SK-N-SH (cell line): ENCODE measurements around the gene ST8SIA4. TPM values are rescaled to one million over a fixed set of nuclear protein-coding genes. Genes with fewer than 3 reads are reported as not detected.

Experiments
- CTCF ChIA-PET: fragments of 300-600, 350-600 bp; formaldehyde crosslinking; extraction: SDS; loops from one replicate; lab custom pipeline; 2021; lab: Yijun Ruan, JAX
- POLR2A ChIA-PET: fragments of 350-600 bp; sonication (Branson Sonifier 250); formaldehyde crosslinking; extraction: SDS; loops from one replicate; lab custom pipeline; 2020; ENCODE audit warnings: antibody characterized with exemption, inconsistent platforms; lab: Yijun Ruan, JAX
- DNase-seq: peaks from one replicate; pipeline ENCODE4 v3.0.0; 2012
- H2AFZ ChIP-seq: fragments of 200-600 bp; sonication (generic); 2 replicates; pipeline ENCODE4 v1.8.1; 2016; ENCODE audit warnings: antibody characterized with exemption, mild to moderate bottlenecking, low read depth
- H3F3A ChIP-seq: fragments of 200-600 bp; sonication (generic); replicated peaks from 2 replicates; pipeline ENCODE3; 2016; ENCODE audit warnings: antibody characterized with exemption, mild to moderate bottlenecking; ENCODE audit not compliant: insufficient read depth
- H3K27ac ChIP-seq, 2 experiments: fragments of 200-500 bp in 1 of 2; fragments of 200-600 bp in 1 of 2; sonication (Bioruptor generic) in 1 of 2; sonication (generic), shearing (Covaris generic) in 1 of 2; 2 replicates each; pipeline versions ENCODE4 v1.5.1 to v1.6.1; 2014 to 2016; ENCODE audit warnings: low read depth in 2 of 2, inconsistent platforms in 1 of 2, low read length in 1 of 2, mild to moderate bottlenecking in 1 of 2, mixed read lengths in 1 of 2
- H3K27me3 ChIP-seq: fragments of 200-600 bp; sonication (generic), shearing (Covaris generic); 2 replicates; pipeline ENCODE4 v1.6.1; 2016; ENCODE audit warnings: mixed run types; ENCODE audit not compliant: insufficient read depth
- H3K36me3 ChIP-seq, 2 experiments: fragments of 200-500 bp in 1 of 2; fragments of 200-600 bp in 1 of 2; sonication (Bioruptor generic) in 1 of 2; sonication (generic) in 1 of 2; replicated peaks in 1 of 2; 2 replicates each; pipeline versions ENCODE3 to v1.5.1; 2014 to 2016; ENCODE audit warnings: low read length in 1 of 2, mild to moderate bottlenecking in 1 of 2; ENCODE audit not compliant: insufficient read depth in 2 of 2, control insufficient read depth in 1 of 2
- H3K4me1 ChIP-seq, 2 experiments: fragments of 200-500 bp in 1 of 2; fragments of 200-600 bp in 1 of 2; sonication (Bioruptor generic) in 1 of 2; sonication (generic), shearing (Covaris generic) in 1 of 2; 2 replicates each; pipeline versions ENCODE4 v1.5.1 to v1.6.1; 2014 to 2016; ENCODE audit warnings: low read depth in 1 of 2, low read length in 1 of 2, mixed run types in 1 of 2; ENCODE audit not compliant: insufficient read depth in 2 of 2, control insufficient read depth in 1 of 2
- H3K4me2 ChIP-seq: fragments of 200-600 bp; sonication (generic), shearing (Covaris generic); 2 replicates; pipeline ENCODE4 v1.6.1; 2017; ENCODE audit warnings: mixed run types
- H3K4me3 ChIP-seq, 2 experiments: fragments of 200-500 bp in 1 of 2; fragments of 200-600 bp in 1 of 2; sonication (Bioruptor generic) in 1 of 2; sonication (generic), shearing (Covaris generic) in 1 of 2; 2 replicates each; pipeline versions ENCODE4 v1.5.1 to v1.8.1; 2014 to 2016; ENCODE audit warnings: low read depth in 2 of 2, inconsistent platforms in 1 of 2, low read length in 1 of 2, mild to moderate bottlenecking in 1 of 2, mixed read lengths in 1 of 2, moderate library complexity in 1 of 2
- H3K79me2 ChIP-seq: fragments of 200-600 bp; sonication (generic); 2 replicates; pipeline ENCODE4 v1.8.1; 2017; ENCODE audit warnings: mild to moderate bottlenecking; ENCODE audit not compliant: insufficient read depth
- H3K9ac ChIP-seq: fragments of 200-600 bp; sonication (generic); 2 replicates; pipeline ENCODE4 v1.6.1; 2017; ENCODE audit warnings: mixed run types
- H3K9me2 ChIP-seq: fragments of 200-600 bp; sonication (generic); 2 replicates; pipeline ENCODE4 v1.6.1; 2017; ENCODE audit warnings: mixed run types
- H3K9me3 ChIP-seq: fragments of 200-600 bp; sonication (generic); 2 replicates; pipeline ENCODE4 v1.6.1; 2017; ENCODE audit warnings: mixed run types, mild to moderate bottlenecking, moderate library complexity
- H4K20me1 ChIP-seq: fragments of 200-600 bp; sonication (generic); 2 replicates; pipeline ENCODE4 v1.6.1; 2017; ENCODE audit warnings: mild to moderate bottlenecking, mixed run types; ENCODE audit not compliant: insufficient read depth
- ELF1 ChIP-seq: IDR thresholded peaks from 2 replicates; pipeline ENCODE4 v1.4.0; 2012
- EP300 ChIP-seq, 2 experiments: IDR thresholded peaks; 2 replicates each; pipeline versions ENCODE4 v1.4.0 to v1.6.1; 2012; ENCODE audit warnings: borderline replicate concordance in 1 of 2, low read depth in 1 of 2, low read length in 1 of 2
- EZH2phosphoT487 ChIP-seq: fragments of 200-600 bp; sonication (generic); IDR thresholded peaks from 2 replicates; pipeline ENCODE4 v1.6.1; 2017; ENCODE audit warnings: low read depth, mixed run types, mild to moderate bottlenecking, antibody characterized with exemption, moderate library complexity, borderline replicate concordance
- FOXM1 ChIP-seq: IDR thresholded peaks from 2 replicates; pipeline ENCODE4 v1.4.0; 2012; ENCODE audit warnings: low read depth, mild to moderate bottlenecking
- IRF3 ChIP-seq: fragments of 150-350 bp; IDR thresholded peaks from 2 replicates; pipeline ENCODE4 v1.6.1; 2016; ENCODE audit warnings: mild to moderate bottlenecking, low read depth, low read length
- MXI1 ChIP-seq: IDR thresholded peaks from 2 replicates; pipeline ENCODE4 v1.6.1; 2012; ENCODE audit warnings: mild to moderate bottlenecking, low read depth, low read length, improper control_type of control experiment
- NRF1 ChIP-seq: IDR thresholded peaks from 2 replicates; pipeline ENCODE4 v1.6.1; 2012; ENCODE audit warnings: low read depth, mild to moderate bottlenecking, low read length
- PBX3 ChIP-seq: IDR thresholded peaks from 2 replicates; pipeline ENCODE4; 2012
- POLR2AphosphoS5 ChIP-seq: IDR thresholded peaks from 2 replicates; pipeline ENCODE4 v1.6.1; 2012; ENCODE audit warnings: low read depth, low read length
- RAD21 ChIP-seq: IDR thresholded peaks from 2 replicates; pipeline ENCODE4 v1.6.1; 2012; ENCODE audit warnings: mild to moderate bottlenecking, low read length
- RCOR1 ChIP-seq: fragments of 150-350 bp; IDR thresholded peaks from 2 replicates; pipeline ENCODE4 v1.6.1; 2017; ENCODE audit warnings: antibody characterized with exemption, low read length
- RXRA ChIP-seq: IDR thresholded peaks from 2 replicates; pipeline ENCODE4 v1.4.0; 2012; ENCODE audit warnings: low read depth, mild to moderate bottlenecking, borderline replicate concordance
- SIN3A ChIP-seq: IDR thresholded peaks from 2 replicates; pipeline ENCODE4 v1.6.1; 2012; ENCODE audit warnings: low read depth, mild to moderate bottlenecking, low read length, moderate library complexity, borderline replicate concordance
- TEAD4 ChIP-seq: IDR thresholded peaks from 2 replicates; pipeline ENCODE4 v1.4.0; 2012; ENCODE audit warnings: mild to moderate bottlenecking, borderline replicate concordance; ENCODE audit not compliant: insufficient read depth
- YY1 ChIP-seq: IDR thresholded peaks from 2 replicates; pipeline ENCODE4 v1.4.0; 2012; ENCODE audit warnings: low read depth, mild to moderate bottlenecking
- ZBTB33 ChIP-seq: IDR thresholded peaks from 2 replicates; pipeline ENCODE4 v1.4.0; 2012; ENCODE audit warnings: low read depth, borderline replicate concordance
- WGBS: methylation state at CpG from one replicate; pipeline ENCODE4 v1.1.6; 2017; ENCODE audit warnings: low lambda C conversion rate; 5-methylcytosine and 5-hydroxymethylcytosine counted together
- polyA plus RNA-seq, 3 experiments: library from polyadenylated mRNA; depleted of rRNA; stranded (reverse); fragments of >200 nt; gene quantifications; 2 replicates each; pipeline ENCODE4 v1.2.3, GENCODE V29; 2012

The ST8SIA4 gene
- polyA plus RNA-seq, 1 of the 3 experiments (the other 2 are of a cell fraction): 0.02 TPM

GRCh38 chr5:100780376-100780870 is 122.7 kb downstream of the ST8SIA4 start:
- 59% methylated on average over 4 of the region's 4 CpGs for WGBS
- peak overlapping the region; percentile 76; the same call in 1 of the 2 replicates for H2AFZ ChIP-seq
- POLR2A ChIA-PET: no interaction called here
- H3K4me3 ChIP-seq: no peak overlapping the region
- TF ChIP-seq EP300 (IDR thresholded peaks at IDR 0.05; ENCODE audit: borderline replicate concordance in 1 of 2, low read depth in 1 of 2, low read length in 1 of 2) (no peak), RAD21 (no peak), IRF3 (no peak), POLR2AphosphoS5 (no peak), SIN3A (no peak), FOXM1 (no peak), TEAD4 (no peak), RXRA (no peak), RCOR1 (no peak), MXI1 (no peak)
- H3K9ac ChIP-seq: no peak overlapping the region
- no peaks in the 10 kb centered on the region for H3K79me2 ChIP-seq
- H3K4me1 ChIP-seq: peaks cover 0 to 11% of the 10 kb centered on the region in 2 experiments; a peak in 2 of 4 replicates
- no peak overlapping the region for H3K27ac ChIP-seq
- DNase-seq: no peak
- no peaks in the 10 kb centered on the region for H3K36me3 ChIP-seq
- H3F3A ChIP-seq: peaks cover 16% of the 10 kb centered on the region
- CTCF ChIA-PET: interaction anchor here (0.6 kb wide), 1 partner anchor 898 kb away, joined by 3 read pairs; no protein-coding TSS in a partner anchor
- no peaks in the 10 kb centered on the region for H3K27me3 ChIP-seq
- no peaks in the 10 kb centered on the region for H3K9me3 ChIP-seq
- no peaks in the 10 kb centered on the region for H4K20me1 ChIP-seq
- H3K4me2 ChIP-seq: no peak overlapping the region
- no peaks in the 10 kb centered on the region for H3K9me2 ChIP-seq

- H3K9me3 ChIP-seq: no peaks in the 10 kb centered on the region
- WGBS: 93% methylated on average over 7 of the region's 7 CpGs
- H3K4me1 ChIP-seq: peaks cover 0 to 11% of the 10 kb centered on the region in 2 experiments; a peak in 2 of 4 replicates
- no peak overlapping the region for H3K9ac ChIP-seq
- TF ChIP-seq RXRA: no peak
- TF ChIP-seq PBX3: no peak
- TF ChIP-seq ELF1: no peak
- no peak for TF ChIP-seq IRF3
- TF ChIP-seq EZH2phosphoT487: no peak
- no peak for TF ChIP-seq YY1
- no peak for TF ChIP-seq NRF1
- no peak for TF ChIP-seq MXI1
- no peak for TF ChIP-seq ZBTB33
- CTCF ChIA-PET: interaction anchor here (0.6 kb wide), 1 partner anchor 898 kb away, joined by 3 read pairs; no protein-coding TSS in a partner anchor
- no peaks in the 10 kb centered on the region for H3K27me3 ChIP-seq
- peaks cover 16% of the 10 kb centered on the region for H3F3A ChIP-seq
- H4K20me1 ChIP-seq: no peaks in the 10 kb centered on the region
- H3K27ac ChIP-seq: no peak overlapping the region
- H3K4me2 ChIP-seq: no peak overlapping the region
- peak overlapping the region; percentile 76; the same call in 1 of the 2 replicates for H2AFZ ChIP-seq
- H3K4me3 ChIP-seq: no peak overlapping the region
- DNase-seq: no peak
- no peaks in the 10 kb centered on the region for H3K79me2 ChIP-seq
- no peaks in the 10 kb centered on the region for H3K9me2 ChIP-seq
- POLR2A ChIA-PET: no interaction called here
- H3K36me3 ChIP-seq: no peaks in the 10 kb centered on the region
These were observed 123.3 kb downstream of the ST8SIA4 start for GRCh38 chr5:100779669-100780375.
